ENCODE data around the gene PRKG1.

DNA sequence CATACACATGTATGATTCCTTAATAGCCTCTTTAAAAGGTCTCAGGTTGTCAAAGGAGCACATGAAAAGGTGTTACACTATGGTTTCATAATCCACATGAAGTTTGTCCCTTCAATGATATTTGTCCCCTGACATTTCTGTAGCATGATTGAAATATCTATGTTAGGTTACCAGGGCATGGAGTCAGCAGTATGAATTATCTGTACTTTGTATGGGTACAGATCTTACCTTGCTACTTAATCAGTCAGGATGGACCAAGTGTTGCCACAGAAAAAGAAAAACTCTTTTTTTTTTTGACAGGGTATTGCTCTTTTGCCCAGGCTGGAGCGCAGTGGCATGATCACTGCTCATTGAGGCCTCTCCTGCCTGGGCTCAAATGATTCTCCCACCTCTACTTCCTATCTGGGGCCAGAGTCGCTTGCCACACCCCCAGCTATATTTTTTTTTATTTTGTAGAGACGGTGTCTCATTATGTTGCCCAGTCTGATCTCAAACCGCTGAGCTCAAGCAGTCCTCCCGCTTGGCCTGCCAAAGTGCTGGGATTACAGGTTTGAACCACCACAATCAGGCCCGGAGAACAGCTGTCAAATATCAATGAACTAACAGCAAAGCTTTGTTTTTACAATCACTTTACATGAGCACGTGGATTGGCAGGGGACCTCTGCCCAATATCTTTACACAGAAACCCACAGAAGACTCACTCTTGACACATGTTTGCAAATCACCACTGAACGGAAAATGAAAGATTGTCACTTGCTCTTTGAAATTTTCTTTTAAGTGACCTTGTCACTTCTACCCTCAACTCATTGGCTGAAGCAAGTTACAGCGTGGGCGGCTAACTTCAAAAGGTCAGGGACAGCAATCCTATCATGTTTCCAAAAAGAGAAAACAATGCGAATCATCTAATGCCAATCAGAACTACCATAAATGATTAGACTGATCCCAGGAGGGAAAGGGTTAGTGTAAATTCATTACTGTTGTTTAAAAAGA is 140.2 kb downstream of the PRKG1 start:
- TF ChIP-seq, protein P1, sequence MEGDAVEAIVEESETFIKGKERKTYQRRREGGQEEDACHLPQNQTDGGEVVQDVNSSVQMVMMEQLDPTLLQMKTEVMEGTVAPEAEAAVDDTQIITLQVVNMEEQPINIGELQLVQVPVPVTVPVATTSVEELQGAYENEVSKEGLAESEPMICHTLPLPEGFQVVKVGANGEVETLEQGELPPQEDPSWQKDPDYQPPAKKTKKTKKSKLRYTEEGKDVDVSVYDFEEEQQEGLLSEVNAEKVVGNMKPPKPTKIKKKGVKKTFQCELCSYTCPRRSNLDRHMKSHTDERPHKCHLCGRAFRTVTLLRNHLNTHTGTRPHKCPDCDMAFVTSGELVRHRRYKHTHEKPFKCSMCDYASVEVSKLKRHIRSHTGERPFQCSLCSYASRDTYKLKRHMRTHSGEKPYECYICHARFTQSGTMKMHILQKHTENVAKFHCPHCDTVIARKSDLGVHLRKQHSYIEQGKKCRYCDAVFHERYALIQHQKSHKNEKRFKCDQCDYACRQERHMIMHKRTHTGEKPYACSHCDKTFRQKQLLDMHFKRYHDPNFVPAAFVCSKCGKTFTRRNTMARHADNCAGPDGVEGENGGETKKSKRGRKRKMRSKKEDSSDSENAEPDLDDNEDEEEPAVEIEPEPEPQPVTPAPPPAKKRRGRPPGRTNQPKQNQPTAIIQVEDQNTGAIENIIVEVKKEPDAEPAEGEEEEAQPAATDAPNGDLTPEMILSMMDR (conservative IDR thresholded peaks at IDR 0.05; ENCODE audit: low read depth, low read length) = no peak
- no peak for TF ChIP-seq EZH2 (IDR thresholded peaks at IDR 0.05; ENCODE audit: low read length, unreplicated experiment)
